ENCODE data around the gene UBE2J2.

The UBE2J2 gene

DNA sequence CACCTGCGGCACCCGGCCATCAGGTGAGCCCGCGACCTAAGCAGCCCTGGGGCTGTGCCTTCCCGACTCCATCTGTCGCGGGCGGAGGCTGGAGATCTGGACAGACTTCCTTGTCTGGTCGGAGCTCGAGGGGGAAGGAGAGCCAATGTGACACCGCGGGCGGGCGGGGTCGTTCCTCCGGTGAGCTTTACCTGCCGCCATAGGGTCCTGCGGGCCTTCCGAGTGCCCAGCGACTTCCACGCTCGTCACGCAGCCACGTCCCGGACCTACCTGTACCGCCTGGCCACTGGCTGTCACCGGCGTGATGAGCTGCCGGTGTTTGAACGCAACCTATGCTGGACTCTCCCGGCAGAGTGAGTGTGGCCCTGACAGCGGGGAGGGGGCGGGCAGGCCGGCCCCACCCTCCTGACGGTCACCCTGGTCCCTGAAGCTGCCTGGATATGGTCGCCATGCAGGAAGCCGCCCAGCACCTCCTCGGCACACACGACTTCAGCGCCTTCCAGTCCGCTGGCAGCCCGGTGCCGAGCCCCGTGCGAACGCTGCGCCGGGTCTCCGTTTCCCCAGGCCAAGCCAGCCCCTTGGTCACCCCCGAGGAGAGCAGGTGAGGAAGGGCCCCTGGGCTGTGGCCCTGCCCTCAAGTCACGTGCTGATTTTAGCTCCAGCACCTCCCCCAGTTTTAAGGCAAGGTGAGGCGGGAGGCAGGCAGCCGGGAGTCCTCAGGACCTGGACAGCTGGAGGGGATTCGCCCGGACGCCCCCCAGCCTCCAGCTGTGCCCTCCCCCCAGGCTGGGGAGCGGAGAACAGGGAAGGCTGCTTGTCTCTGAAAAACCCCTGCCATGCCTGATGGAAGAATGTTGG lies 35.8 kb upstream of the UBE2J2 start:
- peak in 1 of 2 experiments; percentile 33 for DNase-seq

DNA sequence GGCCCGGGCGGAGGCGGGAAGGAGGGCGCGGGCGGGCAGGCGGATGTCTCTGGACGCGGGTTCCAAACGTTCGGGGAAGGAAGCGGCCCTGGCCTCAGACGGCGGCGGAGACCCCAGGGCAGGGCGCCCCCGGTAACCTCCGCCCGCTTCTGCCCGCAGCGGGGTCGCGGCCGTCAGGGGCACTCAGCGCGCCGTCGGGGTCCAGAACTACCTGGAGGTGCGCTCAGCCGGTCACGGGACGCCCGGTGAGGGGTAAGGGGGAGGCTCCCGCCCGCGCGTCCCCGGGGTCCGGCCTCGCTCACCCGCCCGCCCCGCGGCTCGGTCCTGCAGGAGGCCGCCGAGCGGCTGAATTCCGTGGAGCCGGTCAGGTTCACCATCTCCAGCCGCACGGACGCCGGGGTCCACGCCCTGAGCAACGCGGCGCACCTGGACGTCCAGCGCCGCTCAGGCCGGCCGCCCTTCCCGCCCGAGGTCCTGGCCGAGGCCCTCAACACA lies 35.1 kb upstream of the UBE2J2 start:
- peak in 1 of 2 experiments; percentile 31 for DNase-seq

DNA sequence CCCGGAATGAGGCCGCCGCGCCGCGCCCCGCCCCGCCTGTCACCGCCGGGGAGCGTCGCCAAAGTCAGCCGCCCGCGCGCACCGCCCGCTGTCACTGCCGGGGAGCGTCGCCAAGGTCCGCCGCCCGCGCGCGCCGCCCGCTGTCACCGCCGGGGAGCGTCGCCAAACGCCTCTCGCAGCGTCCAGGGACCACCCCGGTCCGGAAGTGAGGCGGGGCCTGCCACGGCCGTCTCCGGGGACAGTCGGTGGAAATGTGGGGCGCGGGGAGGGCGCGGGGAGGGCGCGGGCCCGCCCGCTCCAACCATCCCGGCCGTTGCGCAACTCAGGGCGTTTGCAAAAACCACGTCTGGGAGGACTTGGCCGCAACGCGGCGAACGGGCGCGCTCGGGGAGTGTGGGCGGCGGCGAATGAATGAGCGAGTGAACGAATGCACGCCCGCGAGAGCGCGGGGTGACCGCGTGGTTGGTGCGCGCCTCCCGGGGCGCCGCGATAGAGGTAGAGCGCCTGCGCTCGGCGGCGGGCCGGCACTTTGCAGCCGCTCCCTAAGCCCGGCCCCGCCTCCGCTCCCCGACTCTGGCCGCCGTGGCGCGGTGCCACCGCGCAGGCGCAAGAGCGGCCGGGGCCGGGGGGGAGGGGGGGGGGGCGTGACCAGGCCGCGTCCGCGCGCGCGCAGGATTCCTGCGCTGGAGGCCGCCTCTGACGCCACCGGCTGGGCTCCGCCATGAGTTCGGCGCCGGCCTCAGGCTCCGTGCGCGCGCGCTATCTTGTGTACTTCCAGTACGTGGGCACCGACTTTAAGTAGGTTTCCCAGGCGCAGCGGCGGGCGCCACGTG lies 34.5 kb upstream of the UBE2J2 start, which contains the start of the genes ACAP3 and PUSL1:
Gene ACAP3 (minus strand): TSS at position 8 of the 833 bp plus-strand sequence. CDS start 115 bp downstream, outside the sequence.
Gene PUSL1 (plus strand): TSS at position 675 of the 833 bp plus-strand sequence. CDS start 47 bp downstream, at position 722.
- peak; percentile 86 to 87 for DNase-seq

DNA sequence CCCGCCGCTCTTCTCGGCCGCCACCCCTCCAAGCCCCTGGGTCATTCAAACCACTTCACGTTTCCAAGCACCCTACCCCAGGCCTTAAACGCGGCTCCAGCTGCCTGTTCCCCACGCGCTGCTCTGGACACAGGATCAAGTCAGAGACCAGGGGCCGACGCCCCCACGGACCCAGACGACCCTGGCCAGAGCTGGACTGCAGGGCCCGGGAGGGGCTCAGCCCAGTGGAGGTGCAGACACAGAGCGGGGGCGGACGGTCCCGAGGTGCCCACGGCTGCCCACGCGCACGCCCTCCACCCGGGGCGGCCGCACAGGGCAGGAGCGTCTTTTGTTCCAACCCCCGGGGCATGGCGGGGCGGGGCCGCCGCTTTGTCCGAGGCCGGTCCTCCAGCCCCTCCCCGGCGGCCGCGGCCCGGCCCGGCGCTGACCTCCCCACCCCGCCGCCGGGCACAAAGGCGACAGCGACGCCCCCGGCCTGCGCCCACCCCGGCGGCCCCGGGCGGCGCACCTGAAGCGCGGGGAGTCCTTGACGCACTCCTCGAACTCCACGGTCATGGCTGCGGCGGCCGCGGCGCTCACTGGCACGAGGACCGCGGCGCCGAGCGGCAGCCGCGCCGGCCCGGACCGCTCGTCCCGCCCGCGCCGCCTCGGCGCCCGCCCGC lies 33.7 kb upstream of the UBE2J2 start:
- peak in 1 of 2 experiments; percentile 30 for DNase-seq

- no peak for DNase-seq
These were observed 33.1 kb upstream of the UBE2J2 start for GRCh38 chr1:1306661-1307260.

DNA sequence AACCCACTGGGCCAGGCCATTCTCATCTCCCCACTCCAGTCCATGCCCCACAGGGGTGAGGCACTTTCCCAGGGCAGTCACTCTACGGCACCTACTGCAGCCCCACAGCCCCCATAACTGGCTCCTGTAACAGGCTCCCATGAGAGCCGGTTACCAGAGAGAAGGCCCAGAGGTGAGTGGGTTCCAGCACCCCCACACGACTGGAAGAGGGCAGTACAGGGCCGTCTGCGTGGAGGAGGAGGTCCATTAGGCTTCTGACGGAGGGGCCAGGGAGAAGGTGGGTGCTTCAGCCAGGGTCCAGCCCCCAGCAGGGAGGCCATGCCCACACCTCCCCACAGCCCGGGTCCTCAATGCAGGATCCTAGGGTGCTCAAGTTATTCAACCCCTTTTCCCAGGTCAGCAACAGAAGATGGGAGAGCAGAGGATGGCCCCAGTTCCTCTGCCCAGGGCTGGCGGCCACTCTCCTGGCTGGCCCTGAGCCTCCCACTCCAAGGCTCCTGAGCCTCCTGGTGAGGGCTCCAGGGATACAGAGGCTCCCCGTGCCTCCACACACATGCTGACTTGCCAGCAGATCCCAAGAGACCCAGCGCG lies 32.5 kb upstream of the UBE2J2 start:
- no peak for DNase-seq

DNA sequence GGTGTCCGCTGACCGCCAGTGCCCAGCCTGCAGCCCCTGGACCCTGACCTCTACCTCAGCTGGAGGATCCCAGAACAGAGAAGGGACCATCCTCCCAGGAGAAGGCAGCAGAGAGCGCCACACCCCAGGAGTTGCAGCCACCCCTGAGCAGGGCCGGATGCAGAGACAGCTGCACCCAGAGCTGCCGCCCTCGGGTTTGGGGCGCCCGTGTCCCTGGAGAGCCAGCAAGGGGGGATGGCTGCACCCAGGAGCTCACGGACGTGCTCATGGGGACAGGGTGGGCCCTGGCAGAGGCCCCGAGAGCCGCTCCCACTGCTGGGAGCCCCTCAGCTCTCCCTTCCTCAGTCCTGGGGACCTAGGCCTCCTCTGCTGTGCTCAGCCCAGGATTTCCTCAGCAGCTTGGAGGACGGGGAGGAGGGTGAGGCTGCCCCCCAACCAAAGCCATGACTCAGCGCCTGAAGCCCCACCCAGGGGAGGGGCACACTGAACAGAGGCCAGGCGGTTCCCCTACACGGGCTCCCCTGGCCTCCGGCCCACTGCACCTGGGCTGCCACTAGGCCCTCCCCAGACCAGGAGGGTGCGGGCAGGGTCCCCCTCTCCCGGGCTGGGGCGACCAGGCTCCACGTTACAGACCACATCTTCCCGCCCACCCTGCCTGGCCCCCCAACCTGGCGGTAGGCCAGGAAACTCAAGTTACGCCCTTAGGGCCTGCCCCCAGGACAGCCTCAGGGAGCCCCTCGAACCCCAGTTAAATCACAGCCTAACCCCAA lies 31.8 kb upstream of the UBE2J2 start:
- DNase-seq = peak; percentile 63 to 72

GRCh38 chr1:1304331-1305299 lies 31.0 kb upstream of the UBE2J2 start:
- DNase-seq = no peak

DNA sequence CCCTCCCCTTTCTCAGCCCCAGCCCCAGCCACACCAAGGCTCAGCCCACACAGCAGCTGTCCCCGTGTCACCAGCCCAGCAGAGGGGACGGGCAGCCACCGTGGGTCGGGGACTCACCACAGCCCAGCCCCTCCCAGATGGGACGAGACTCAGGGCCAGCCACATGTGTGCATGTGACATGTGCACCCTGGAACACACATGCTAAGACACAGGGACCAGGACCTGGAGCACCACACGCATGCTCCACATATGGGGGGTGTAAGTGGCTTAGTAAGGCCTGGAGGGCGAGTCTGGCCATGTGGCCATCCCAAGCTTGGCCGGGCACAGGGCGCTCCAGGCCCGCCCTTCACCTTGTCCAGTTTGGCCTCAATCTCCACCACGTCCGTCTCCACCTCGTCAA lies 30.1 kb upstream of the UBE2J2 start:
- no peak for DNase-seq

DNA sequence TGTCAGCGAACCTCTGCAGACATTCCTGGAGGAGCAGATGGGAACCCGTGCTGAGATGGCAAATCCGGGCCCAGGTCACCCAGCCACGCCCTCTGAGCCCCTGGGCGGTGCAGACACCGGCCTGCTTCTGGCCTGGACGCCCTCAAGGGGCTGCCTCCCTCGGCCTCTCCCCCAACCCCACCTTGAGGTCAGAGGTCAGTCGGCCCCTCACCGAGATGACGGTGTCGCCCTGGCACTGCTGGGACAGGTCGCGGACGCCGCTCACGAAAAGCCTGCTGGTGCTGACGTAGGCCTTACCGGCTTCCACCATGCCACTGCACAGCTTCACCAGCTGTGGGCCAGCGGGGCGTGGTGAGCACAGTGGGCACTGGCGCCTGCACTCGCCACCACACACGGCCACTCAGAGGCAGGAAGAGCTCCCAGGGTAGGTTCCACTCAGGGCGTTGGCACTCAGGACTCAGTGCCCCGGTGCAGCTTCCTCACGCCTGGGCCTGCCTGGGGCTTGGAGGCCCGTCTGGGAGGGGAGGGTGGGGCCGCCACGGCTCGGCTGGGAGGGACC lies 29.4 kb upstream of the UBE2J2 start:
- DNase-seq = no peak

GRCh38 chr1:1302006-1302430 lies 28.4 kb upstream of the UBE2J2 start:
- no peak for DNase-seq

DNA sequence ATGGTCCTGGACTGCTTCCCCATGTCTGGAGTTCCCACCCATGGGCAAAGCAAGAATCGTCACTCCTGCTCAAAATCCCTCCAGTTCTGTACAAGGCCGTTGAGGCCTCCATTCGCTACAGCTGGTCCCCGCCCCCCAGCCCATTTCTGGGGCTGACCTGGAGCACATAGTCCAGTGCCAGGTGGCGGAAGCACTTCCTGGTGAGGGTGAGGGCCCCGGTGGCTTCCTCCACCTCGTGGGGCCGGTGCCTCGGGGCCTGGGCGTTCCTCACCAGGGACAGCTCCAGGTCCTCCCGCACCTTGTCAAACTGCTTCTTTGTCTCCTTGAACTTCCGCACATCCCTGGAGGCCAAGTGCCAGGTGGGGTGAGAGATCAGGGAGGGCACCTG lies 26.7 kb upstream of the UBE2J2 start:
- DNase-seq = no peak

DNA sequence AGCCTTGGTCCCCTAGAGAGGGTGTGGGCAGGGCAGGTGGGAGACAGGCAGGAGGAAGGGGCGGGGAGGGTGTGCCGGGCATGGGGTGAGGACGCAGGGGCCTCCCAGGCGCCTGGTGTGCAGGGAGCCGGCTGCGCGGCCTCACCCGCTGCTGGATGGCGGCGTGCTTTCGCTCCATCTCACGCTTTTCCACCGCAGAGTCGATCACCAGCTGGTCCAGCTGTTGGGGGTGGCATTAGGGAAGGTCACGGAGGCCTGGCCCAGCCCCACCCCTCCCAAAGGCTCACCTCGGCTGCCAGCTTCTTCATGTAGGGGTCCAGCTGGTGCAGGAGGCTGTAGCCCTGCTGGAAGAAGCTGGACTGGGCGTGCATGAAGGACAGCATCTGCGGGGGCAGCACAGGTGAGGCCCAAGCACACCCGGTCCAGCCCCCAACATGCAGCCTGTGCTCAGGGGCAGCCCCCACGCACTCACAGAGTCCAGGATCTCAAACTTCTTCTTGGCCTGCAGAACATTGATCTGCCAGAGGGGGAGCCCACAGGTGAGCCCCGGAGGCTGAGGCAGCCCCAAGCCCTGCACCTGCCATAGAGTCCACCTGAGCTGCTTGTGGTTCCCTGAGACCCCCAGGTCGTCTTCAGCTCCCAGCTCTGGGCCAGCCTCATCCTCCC lies 26.2 kb upstream of the UBE2J2 start:
- DNase-seq = no peak

GRCh38 chr1:1298861-1299685 lies 25.4 kb upstream of the UBE2J2 start:
- no peak for DNase-seq

GRCh38 chr1:1297802-1298424 lies 24.3 kb upstream of the UBE2J2 start:
- no peak for DNase-seq

GRCh38 chr1:1296070-1297061 lies 22.7 kb upstream of the UBE2J2 start:
- DNase-seq = no peak

All from activated CD4-positive, alpha-beta T cell treated with anti-CD3 and anti-CD28 coated beads, Interleukin-2, amount 50 U/mL, for 48 hours (primary cell).